OCI-M1 (cell line): ENCODE results near the gene TMIGD2.
"Not testable (repeated sequence)": the region's sequence is repeated elsewhere in the genome, so short reads cannot be mapped to it uniquely, and the experiment has no call there.

ENCODE experiments used
- DNase-seq: peaks from one replicate; lab custom pipeline; 2025; lab: John Stamatoyannopoulos, UW

TMIGD2 gene

GRCh38 chr19:4267101-4267900 lies 34.9 kb downstream of the TMIGD2 start:
- peak; percentile 43 for DNase-seq

DNA sequence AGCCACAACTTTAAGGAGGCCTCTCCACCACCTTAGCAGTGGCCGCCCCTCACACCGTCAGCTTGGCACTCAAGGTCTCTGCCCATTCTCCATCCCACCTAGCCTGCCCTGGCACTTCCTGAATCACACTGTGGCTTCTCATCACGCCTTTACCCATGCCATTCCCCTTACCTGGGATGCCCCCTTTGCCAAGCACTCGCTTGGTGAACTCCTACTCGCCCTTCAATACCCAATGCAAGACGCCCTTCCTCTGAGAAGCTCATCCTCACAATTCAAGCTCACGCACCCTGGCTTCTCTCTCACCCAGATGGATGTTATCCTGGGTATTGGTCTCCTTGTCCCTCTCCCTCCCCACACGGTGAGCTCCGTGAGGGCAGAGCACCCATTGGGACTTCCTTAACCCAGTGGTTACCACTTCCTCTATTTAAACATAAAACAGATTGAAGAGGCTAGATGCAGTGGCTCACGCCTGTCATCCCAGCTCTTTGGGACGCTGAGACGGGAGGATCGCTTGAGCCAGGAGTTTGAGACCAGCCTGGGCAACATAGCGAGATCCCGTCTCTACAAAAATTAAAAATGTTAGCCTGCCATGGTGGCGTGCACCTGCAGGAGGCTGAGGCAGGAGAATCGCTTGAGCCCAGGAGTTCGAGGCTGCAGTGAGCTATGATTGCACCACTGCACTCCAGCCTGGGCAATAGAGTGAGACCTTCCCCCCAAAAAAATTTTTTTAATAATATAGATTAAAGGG lies 35.8 kb downstream of the TMIGD2 start:
- DNase-seq: no peak

- DNase-seq: peak; percentile 35
Observed at GRCh38 chr19:4264812-4265211, 37.4 kb downstream of the TMIGD2 start.

DNA sequence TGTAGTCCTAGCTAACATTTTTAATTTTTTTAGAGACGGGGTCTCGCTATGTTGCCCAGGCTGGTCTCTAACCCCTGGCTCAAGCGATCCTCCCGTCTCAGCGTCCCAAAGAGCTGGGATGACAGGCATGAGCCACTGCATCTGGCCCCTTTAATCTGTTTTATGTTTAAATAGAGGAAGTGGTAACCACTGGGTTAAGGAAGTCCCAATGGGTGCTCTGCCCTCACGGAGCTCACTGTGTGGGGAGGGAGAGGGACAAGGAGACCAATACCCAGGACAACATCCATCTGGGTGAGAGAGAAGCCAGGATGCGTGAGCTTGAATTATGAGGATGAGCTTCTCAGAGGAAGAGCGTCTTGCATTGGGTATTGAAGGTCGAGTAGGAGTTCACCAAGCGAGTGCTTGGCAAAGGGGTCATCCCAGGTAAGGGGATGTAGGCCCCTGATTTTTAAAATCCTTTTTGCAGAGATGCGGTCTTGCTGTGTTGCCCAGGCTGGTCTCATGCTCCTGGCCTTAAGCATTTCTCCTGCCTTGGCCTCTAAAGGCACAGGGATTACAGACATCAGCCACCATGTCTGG lies 41.5 kb downstream of the TMIGD2 start:
- DNase-seq: no peak

DNA sequence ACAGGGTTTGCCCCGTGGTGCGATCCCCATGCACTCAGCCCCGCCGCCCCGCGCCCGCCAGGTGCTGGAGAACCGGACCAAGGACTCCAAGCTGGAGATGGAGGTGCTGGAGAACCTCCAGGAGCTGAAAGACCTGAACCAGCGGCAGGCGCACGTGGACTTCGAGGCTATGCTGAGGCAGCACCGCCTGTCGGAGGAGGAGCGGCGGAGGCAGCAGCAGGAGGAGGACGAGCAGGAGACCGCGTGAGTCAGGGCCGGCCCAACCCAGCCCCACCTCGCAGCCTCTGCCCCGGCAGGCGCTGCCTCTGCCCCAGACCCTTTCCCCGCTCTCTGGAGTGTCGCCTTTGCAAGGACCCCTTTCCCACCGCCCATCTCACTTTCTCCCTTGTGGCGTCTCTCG lies 44.0 kb downstream of the TMIGD2 start:
- no peak for DNase-seq

DNA sequence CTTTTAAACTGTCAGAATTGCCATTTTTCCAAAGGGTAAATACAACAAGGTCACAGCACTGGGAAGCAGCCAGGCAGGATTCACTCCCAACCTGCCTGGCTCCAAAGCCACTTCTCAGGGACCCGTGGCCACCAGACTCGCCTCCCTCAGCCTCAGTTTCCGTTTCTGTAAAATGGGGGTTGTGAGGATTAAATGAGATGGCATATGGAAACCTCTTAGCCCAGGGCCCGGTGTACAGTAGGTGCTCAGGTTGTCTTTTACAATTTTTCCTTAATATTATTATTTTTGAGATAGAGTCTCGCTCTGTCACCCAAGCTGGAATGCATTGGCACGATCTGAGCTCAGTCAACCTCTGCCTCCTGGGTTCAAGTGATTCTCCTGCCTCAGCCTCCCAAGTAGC lies 45.2 kb downstream of the TMIGD2 start:
- DNase-seq: no peak

DNA sequence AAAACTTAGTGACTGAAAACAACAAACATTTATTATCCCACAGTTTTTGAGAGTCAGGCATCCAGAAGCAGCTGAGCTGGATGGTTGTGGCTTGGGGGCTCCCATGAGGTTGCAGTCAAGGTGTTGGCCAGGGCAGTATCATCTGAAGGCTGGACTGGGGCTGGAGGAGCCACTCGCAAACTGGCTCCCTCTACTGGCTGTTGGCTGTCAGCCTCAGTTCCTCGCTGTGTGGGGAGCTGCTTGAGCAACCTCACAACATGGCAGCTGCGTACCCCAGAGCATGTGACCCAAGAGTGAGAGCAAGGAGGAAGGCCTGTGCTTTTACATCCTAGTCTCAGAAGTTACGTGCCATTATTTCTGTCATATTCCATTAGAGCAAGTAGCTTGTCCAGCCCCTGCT lies 45.6 kb downstream of the TMIGD2 start:
- peak; percentile 7 for DNase-seq

DNA sequence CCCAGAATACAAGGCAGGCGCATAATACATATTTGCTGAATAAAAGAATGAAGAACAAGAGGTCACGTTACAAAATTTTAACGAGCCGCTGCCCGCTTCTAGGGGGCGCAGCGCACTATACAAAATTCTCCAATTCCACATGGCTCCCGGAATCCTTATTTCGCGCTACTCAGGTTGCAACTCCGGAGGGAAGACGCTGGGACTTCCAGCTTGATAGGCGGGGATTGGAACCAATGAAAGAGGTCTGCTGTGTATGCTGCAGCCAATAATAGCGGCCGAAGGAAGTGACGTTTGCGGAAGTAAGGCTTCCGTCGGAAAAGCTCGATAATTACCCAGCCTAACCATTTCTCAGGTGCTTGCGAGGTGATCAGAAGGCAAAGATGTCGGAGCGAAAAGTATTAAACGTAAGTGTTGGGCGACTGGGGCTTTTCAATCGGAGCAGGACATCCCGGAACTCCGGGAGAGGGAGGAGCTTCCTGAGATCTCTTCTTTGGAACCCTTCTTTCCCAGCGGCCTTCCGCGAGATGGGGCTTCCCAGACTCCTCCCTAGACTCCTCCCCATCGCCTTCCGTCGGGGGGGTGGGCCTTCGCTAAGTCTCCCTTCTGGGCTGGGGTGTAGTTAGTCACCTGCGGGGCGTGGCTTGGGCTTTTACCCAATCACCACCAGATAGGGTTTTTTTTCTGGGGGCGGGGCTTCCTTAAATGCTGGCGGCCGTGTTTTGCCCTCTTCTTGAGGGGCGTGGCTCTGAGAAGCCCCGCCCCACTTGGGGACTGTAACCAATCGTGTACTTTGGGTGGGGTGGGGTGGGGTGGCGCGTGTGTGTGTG lies 55.2 kb downstream of the TMIGD2 start, which contains the start of gene YJU2:
Gene YJU2, plus strand, starts transcription at position 314 of the 827 bp plus-strand sequence. Its CDS starts 67 bp downstream, at position 381.
- DNase-seq: peak; percentile 98

DNA sequence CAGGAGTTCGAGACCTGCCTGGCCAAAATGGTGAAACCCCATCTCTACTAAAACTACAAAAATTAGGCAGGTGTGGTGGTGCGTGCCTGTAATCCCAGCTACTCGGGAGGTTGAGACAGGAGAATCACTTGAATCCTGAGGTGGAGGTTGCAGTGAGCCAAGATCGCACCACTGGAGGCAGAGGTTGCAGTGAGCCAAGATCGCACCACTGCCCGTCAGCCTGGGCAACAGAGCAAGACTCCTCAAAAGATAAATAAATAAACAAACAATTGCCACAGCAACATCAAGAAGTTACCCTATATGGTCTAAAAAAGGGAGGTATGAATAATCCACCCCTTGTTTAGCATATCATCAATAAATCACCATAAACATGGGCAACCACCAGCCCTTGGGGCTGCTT lies 56.3 kb downstream of the TMIGD2 start:
- not testable (repeated sequence) for DNase-seq
